K562 (cell line): ENCODE results near the gene DVL2. TPM values are rescaled to one million over a fixed set of nuclear protein-coding genes. Genes with fewer than 3 reads are reported as not detected.

Source experiments
- BRD9 ChIP-seq: fragments of 450-650 bp; IDR thresholded peaks from 2 replicates; pipeline ENCODE4 v1.6.1; 2018; ENCODE audit warnings: low read depth; ENCODE audit not compliant: partially characterized antibody
- FIP1L1 ChIP-seq: fragments of 200-400 bp; formaldehyde crosslinking; IDR thresholded peaks from 2 replicates; pipeline ENCODE4 v1.6.1; 2018; ENCODE audit warnings: mild to moderate bottlenecking, low read depth, low read length; ENCODE audit not compliant: poor library complexity, severe bottlenecking
- HOXB6 ChIP-seq: fragments of 250-450 bp; sonication (Bioruptor Pico); IDR thresholded peaks from 2 replicates; pipeline ENCODE4 v1.5.1; 2022; ENCODE audit warnings: mild to moderate bottlenecking, borderline replicate concordance
- IFI16 ChIP-seq: fragments of 250-450 bp; sonication (Bioruptor Pico); IDR thresholded peaks from 2 replicates; pipeline ENCODE4 v2.1.2; 2022; ENCODE audit warnings: mild to moderate bottlenecking, inconsistent platforms
- KLF6 ChIP-seq: fragments of 250-450 bp; sonication (Bioruptor Pico); IDR thresholded peaks from 2 replicates; pipeline ENCODE4 v1.4.0; 2020; ENCODE audit warnings: mild to moderate bottlenecking, moderate library complexity, borderline replicate concordance
- LARP7 ChIP-seq: fragments of 450-650 bp; IDR thresholded peaks from 2 replicates; pipeline ENCODE4 v1.6.1; 2016
- NRF1 ChIP-seq, 2 experiments: fragments of 450-650 bp; IDR thresholded peaks in 1 of 2; conservative IDR thresholded peaks in 1 of 2; 2 replicates each; pipeline ENCODE4 v1.6.1; 2014; ENCODE audit warnings: mild to moderate bottlenecking in 2 of 2
- SMAD2 ChIP-seq: fragments of 150-350 bp; IDR thresholded peaks from 2 replicates; pipeline ENCODE4 v1.6.1; 2014; ENCODE audit warnings: low read depth, mild to moderate bottlenecking, low read length
- SMARCA4 ChIP-seq: fragments of 450-650 bp; IDR thresholded peaks from 2 replicates; pipeline ENCODE4 v1.6.1; 2016
- TCFL5 ChIP-seq: fragments of 250-450 bp; sonication (Bioruptor Pico); conservative IDR thresholded peaks from 2 replicates; pipeline ENCODE4 v1.6.1; 2021; ENCODE audit warnings: mild to moderate bottlenecking, moderate library complexity, matching md5 sums
- ZNF232 ChIP-seq: sonication (generic); formaldehyde crosslinking; IDR thresholded peaks from 2 replicates; pipeline ENCODE4 v1.8.0; 2022; ENCODE audit warnings: mild to moderate bottlenecking, missing genetic modification reagents
- polyA plus RNA-seq, 8 experiments: library from polyadenylated mRNA; depleted of rRNA in 4 of 8; stranded (reverse) in 5 of 8; unstranded in 3 of 8; fragments of >200 nt; fragmentation: Nextera tagmentation in 2 of 8; fragmentation: Illumina TruSeq in 1 of 8; extraction: Ambion mirVana in 2 of 8; extraction: Trizol in 1 of 8; gene quantifications; 2 replicates each; pipeline versions ENCODE4 v1.2.1 to v1.2.3, GENCODE V29; 2011 to 2014; ENCODE audit warnings: inconsistent platforms in 1 of 8, missing spikeins in 1 of 8
- total RNA-seq, 7 experiments: library from RNA; depleted of rRNA in 6 of 7; stranded (reverse); fragments of >200 nt in 6 of 7; fragmentation: Illumina TruSeq in 2 of 7; extraction: Trizol in 2 of 7; gene quantifications; 2 replicates each; pipeline versions ENCODE4 v1.2.1 to v1.2.3, GENCODE V29; 2011 to 2021; ENCODE audit warnings: low replicate concordance in 1 of 7
- TF ChIP-seq, protein P1 (sequence below): fragments of 450-650 bp; IDR thresholded peaks from 2 replicates; pipeline ENCODE4 v1.6.1; 2017; ENCODE audit warnings: antibody characterized with exemption, mild to moderate bottlenecking
- TF ChIP-seq, protein P2 (sequence below), 2 experiments: fragments of 450-650 bp; conservative IDR thresholded peaks; 2 replicates each; pipeline ENCODE4 v1.6.1; 2017; ENCODE audit warnings: mild to moderate bottlenecking in 2 of 2, moderate library complexity in 2 of 2
- TF ChIP-seq, protein P3 (sequence below): sonication (generic); formaldehyde crosslinking; IDR thresholded peaks from 2 replicates; pipeline ENCODE4 v1.8.0; 2022; ENCODE audit warnings: mild to moderate bottlenecking, missing genetic modification reagents
- TF ChIP-seq, protein P4 (sequence below): fragments of 250-450 bp; sonication (Bioruptor Pico); IDR thresholded peaks from 2 replicates; pipeline ENCODE4 v1.5.0; 2021; ENCODE audit warnings: mild to moderate bottlenecking, borderline replicate concordance

The DVL2 gene
- total and polyA plus RNA-seq, 9 of the 15 experiments (the other 6 are each of a cell fraction or from before 2014, with no cell fraction given) = 1.3 to 49.5 (median 24.3) TPM

DNA sequence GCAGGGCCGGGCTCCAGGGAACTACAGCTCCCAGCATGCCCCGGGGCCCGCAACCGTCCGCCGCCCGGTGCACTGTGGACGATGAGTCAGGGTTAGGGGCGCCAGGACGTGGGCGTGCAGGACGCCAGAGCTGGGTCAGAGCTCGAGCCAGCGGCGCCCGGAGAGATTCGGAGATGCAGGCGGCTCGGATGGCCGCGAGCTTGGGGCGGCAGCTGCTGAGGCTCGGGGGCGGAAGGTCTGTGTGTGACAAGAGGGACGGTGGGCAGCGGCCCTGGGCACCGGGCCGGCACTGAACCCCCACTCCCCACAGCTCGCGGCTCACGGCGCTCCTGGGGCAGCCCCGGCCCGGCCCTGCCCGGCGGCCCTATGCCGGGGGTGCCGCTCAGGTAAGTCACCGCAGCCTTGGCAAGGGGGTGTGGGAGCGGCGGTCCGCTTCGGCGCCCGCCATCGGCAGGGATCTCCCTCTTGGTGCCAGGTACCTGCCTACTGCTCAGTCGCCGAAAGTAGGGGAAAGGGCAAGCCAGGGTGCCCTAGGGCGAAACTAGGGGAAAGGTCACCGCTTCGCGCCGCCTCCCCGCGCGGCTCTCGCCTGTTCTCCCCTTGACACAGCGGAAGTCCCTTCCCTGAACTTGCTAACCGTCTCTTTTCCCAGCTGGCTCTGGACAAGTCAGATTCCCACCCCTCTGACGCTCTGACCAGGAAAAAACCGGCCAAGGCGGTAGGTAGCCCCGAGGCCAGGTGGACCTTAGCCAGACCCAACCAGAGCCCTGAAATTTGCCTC is 14.3 kb downstream of the DVL2 start, which contains the start of the genes ACADVL and DLG4 (continued):
- TF ChIP-seq, protein P1, sequence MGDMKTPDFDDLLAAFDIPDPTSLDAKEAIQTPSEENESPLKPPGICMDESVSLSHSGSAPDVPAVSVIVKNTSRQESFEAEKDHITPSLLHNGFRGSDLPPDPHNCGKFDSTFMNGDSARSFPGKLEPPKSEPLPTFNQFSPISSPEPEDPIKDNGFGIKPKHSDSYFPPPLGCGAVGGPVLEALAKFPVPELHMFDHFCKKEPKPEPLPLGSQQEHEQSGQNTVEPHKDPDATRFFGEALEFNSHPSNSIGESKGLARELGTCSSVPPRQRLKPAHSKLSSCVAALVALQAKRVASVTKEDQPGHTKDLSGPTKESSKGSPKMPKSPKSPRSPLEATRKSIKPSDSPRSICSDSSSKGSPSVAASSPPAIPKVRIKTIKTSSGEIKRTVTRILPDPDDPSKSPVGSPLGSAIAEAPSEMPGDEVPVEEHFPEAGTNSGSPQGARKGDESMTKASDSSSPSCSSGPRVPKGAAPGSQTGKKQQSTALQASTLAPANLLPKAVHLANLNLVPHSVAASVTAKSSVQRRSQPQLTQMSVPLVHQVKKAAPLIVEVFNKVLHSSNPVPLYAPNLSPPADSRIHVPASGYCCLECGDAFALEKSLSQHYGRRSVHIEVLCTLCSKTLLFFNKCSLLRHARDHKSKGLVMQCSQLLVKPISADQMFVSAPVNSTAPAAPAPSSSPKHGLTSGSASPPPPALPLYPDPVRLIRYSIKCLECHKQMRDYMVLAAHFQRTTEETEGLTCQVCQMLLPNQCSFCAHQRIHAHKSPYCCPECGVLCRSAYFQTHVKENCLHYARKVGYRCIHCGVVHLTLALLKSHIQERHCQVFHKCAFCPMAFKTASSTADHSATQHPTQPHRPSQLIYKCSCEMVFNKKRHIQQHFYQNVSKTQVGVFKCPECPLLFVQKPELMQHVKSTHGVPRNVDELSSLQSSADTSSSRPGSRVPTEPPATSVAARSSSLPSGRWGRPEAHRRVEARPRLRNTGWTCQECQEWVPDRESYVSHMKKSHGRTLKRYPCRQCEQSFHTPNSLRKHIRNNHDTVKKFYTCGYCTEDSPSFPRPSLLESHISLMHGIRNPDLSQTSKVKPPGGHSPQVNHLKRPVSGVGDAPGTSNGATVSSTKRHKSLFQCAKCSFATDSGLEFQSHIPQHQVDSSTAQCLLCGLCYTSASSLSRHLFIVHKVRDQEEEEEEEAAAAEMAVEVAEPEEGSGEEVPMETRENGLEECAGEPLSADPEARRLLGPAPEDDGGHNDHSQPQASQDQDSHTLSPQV = no peak
- no peak for TF ChIP-seq SMARCA4
- TF ChIP-seq, protein P2, sequence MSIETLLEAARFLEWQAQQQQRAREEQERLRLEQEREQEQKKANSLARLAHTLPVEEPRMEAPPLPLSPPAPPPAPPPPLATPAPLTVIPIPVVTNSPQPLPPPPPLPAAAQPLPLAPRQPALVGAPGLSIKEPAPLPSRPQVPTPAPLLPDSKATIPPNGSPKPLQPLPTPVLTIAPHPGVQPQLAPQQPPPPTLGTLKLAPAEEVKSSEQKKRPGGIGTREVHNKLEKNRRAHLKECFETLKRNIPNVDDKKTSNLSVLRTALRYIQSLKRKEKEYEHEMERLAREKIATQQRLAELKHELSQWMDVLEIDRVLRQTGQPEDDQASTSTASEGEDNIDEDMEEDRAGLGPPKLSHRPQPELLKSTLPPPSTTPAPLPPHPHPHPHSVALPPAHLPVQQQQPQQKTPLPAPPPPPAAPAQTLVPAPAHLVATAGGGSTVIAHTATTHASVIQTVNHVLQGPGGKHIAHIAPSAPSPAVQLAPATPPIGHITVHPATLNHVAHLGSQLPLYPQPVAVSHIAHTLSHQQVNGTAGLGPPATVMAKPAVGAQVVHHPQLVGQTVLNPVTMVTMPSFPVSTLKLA (conservative IDR thresholded peaks at IDR 0.05) = peak; percentile 39 to 51; a peak in 3 of 4 replicates
- TF ChIP-seq BRD9 = no peak
- TF ChIP-seq FIP1L1 = peak; percentile 60
- TF ChIP-seq IFI16 (CRISPR knock-in tag) = no peak
- no peak for TF ChIP-seq KLF6 (CRISPR knock-in tag)
- TF ChIP-seq HOXB6 = no peak
- no peak for TF ChIP-seq SMAD2
- TF ChIP-seq LARP7 = no peak
- no peak for TF ChIP-seq ZNF232
- TF ChIP-seq TCFL5 (CRISPR knock-in tag) = no peak
- peak; percentile 7 to 8; a peak in 1 of 4 replicates for TF ChIP-seq NRF1 (conservative IDR thresholded peaks at IDR 0.05 in 1 of 2, IDR thresholded peaks at IDR 0.05 in 1 of 2)
- TF ChIP-seq, protein P3, sequence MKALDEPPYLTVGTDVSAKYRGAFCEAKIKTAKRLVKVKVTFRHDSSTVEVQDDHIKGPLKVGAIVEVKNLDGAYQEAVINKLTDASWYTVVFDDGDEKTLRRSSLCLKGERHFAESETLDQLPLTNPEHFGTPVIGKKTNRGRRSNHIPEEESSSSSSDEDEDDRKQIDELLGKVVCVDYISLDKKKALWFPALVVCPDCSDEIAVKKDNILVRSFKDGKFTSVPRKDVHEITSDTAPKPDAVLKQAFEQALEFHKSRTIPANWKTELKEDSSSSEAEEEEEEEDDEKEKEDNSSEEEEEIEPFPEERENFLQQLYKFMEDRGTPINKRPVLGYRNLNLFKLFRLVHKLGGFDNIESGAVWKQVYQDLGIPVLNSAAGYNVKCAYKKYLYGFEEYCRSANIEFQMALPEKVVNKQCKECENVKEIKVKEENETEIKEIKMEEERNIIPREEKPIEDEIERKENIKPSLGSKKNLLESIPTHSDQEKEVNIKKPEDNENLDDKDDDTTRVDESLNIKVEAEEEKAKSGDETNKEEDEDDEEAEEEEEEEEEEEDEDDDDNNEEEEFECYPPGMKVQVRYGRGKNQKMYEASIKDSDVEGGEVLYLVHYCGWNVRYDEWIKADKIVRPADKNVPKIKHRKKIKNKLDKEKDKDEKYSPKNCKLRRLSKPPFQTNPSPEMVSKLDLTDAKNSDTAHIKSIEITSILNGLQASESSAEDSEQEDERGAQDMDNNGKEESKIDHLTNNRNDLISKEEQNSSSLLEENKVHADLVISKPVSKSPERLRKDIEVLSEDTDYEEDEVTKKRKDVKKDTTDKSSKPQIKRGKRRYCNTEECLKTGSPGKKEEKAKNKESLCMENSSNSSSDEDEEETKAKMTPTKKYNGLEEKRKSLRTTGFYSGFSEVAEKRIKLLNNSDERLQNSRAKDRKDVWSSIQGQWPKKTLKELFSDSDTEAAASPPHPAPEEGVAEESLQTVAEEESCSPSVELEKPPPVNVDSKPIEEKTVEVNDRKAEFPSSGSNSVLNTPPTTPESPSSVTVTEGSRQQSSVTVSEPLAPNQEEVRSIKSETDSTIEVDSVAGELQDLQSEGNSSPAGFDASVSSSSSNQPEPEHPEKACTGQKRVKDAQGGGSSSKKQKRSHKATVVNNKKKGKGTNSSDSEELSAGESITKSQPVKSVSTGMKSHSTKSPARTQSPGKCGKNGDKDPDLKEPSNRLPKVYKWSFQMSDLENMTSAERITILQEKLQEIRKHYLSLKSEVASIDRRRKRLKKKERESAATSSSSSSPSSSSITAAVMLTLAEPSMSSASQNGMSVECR (CRISPR knock-in tag) = no peak
- TF ChIP-seq, protein P4, sequence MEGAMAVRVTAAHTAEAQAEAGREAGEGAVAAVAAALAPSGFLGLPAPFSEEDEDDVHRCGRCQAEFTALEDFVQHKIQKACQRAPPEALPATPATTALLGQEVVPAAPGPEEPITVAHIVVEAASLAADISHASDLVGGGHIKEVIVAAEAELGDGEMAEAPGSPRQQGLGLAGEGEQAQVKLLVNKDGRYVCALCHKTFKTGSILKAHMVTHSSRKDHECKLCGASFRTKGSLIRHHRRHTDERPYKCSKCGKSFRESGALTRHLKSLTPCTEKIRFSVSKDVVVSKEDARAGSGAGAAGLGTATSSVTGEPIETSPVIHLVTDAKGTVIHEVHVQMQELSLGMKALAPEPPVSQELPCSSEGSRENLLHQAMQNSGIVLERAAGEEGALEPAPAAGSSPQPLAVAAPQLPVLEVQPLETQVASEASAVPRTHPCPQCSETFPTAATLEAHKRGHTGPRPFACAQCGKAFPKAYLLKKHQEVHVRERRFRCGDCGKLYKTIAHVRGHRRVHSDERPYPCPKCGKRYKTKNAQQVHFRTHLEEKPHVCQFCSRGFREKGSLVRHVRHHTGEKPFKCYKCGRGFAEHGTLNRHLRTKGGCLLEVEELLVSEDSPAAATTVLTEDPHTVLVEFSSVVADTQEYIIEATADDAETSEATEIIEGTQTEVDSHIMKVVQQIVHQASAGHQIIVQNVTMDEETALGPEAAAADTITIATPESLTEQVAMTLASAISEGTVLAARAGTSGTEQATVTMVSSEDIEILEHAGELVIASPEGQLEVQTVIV (CRISPR knock-in tag) = no peak
